ENCODE results near the gene TMEM164. TPM values are rescaled to one million over a fixed set of nuclear protein-coding genes. Genes with fewer than 3 reads are reported as not detected.
A peak's percentile ranks its signal among the peaks of the same experiment; 100 is the strongest.

The TMEM164 gene
- total RNA-seq, 1 donor from 2014 or later = 76.3 TPM

- Mint-ChIP-seq H3K4me1 (ENCODE audit: unreplicated experiment) (peaks cover 9% of the 10 kb centered on the region), H3K9me3 (no peaks in the 10 kb centered on the region), H3K27ac (no peak overlapping the region)
These were observed 79.2 kb downstream of the TMEM164 start for GRCh38 chrX:110082161-110082560.

GRCh38 chrX:110086162-110086915 lies 83.4 kb downstream of the TMEM164 start:
- Mint-ChIP-seq H3K27me3 (no peaks in the 10 kb centered on the region), H3K4me3 (no peak overlapping the region), H3K9me3 (no peaks in the 10 kb centered on the region), H3K4me1 (ENCODE audit: unreplicated experiment) (peaks cover 17% of the 10 kb centered on the region), H3K36me3 (peaks cover 8% of the 10 kb centered on the region), H3K27ac (no peak overlapping the region)
- TF ChIP-seq CTCF (conservative IDR thresholded peaks at IDR 0.05) = no peak
- no peak for DNase-seq (ENCODE audit: extremely low spot score, unreplicated experiment)

More at GRCh38 chrX:110082161-110082560, 79.2 kb downstream of the TMEM164 start:
- Mint-ChIP-seq H3K27me3 (no peaks in the 10 kb centered on the region), H3K36me3 (peaks cover 11% of the 10 kb centered on the region), H3K4me3 (no peak overlapping the region)
- DNase-seq (ENCODE audit: extremely low spot score, unreplicated experiment) = no peak
- TF ChIP-seq CTCF (conservative IDR thresholded peaks at IDR 0.05) = no peak

GRCh38 chrX:110086916-110087484 lies 84.1 kb downstream of the TMEM164 start:
- peaks cover 12% of the 10 kb centered on the region for H3K36me3 Mint-ChIP-seq
- H3K4me1 Mint-ChIP-seq (ENCODE audit: unreplicated experiment) = peaks cover 17% of the 10 kb centered on the region
- no peak overlapping the region for H3K4me3 Mint-ChIP-seq
- no peak for TF ChIP-seq CTCF (conservative IDR thresholded peaks at IDR 0.05)
- no peak for DNase-seq (ENCODE audit: extremely low spot score, unreplicated experiment)
- H3K27ac Mint-ChIP-seq = peak overlapping the region; percentile 58
- no peaks in the 10 kb centered on the region for H3K27me3 Mint-ChIP-seq
- H3K9me3 Mint-ChIP-seq = no peaks in the 10 kb centered on the region

GRCh38 chrX:110087485-110088356 lies 84.8 kb downstream of the TMEM164 start:
- Mint-ChIP-seq H3K4me3 (no peak overlapping the region), H3K4me1 (ENCODE audit: unreplicated experiment) (peaks cover 13% of the 10 kb centered on the region), H3K27me3 (no peaks in the 10 kb centered on the region), H3K27ac (peak overlapping the region; percentile 58), H3K9me3 (no peaks in the 10 kb centered on the region), H3K36me3 (peaks cover 13% of the 10 kb centered on the region)
- no peak for TF ChIP-seq CTCF (conservative IDR thresholded peaks at IDR 0.05)
- no peak for DNase-seq (ENCODE audit: extremely low spot score, unreplicated experiment)

GRCh38 chrX:110089656-110090403 lies 86.9 kb downstream of the TMEM164 start:
- TF ChIP-seq CTCF (conservative IDR thresholded peaks at IDR 0.05) = no peak
- Mint-ChIP-seq H3K4me1 (ENCODE audit: unreplicated experiment) (peaks cover 13% of the 10 kb centered on the region), H3K27me3 (no peaks in the 10 kb centered on the region), H3K9me3 (no peaks in the 10 kb centered on the region), H3K36me3 (peaks cover 27% of the 10 kb centered on the region), H3K27ac (no peak overlapping the region), H3K4me3 (no peak overlapping the region)
- no peak for DNase-seq (ENCODE audit: extremely low spot score, unreplicated experiment)

All from type B pancreatic cell (in vitro differentiated cells).